Liver (tissue), 9 donors: ENCODE data around the gene FBXW11. TPM values are rescaled to one million over a fixed set of nuclear protein-coding genes. Genes with fewer than 3 reads are reported as not detected.

Experiments used
- DNase-seq: peaks from one replicate; pipeline ENCODE4 v3.0.0-alpha.2; 2017; ENCODE audit warnings: low spot score
- H3K27ac ChIP-seq, 2 donors: one replicate each; pipeline ENCODE4 v1.7.0; 2013; ENCODE audit warnings: inconsistent platforms in 2 of 2, low read length in 2 of 2, control low read depth in 1 of 2, low read depth in 1 of 2, mild to moderate bottlenecking in 1 of 2
- H3K27me3 ChIP-seq, 4 donors: one replicate each; pipeline versions ENCODE4 v1.6.1 to v1.7.0; 2013; ENCODE audit warnings: low read length in 3 of 4, inconsistent platforms in 1 of 4, mild to moderate bottlenecking in 1 of 4, moderate library complexity in 1 of 4; ENCODE audit not compliant: control insufficient read depth in 4 of 4, insufficient read depth in 4 of 4
- H3K36me3 ChIP-seq, 4 donors: one replicate each; pipeline versions ENCODE4 v1.6.1 to v1.7.0; 2013; ENCODE audit warnings: low read length in 3 of 4, mild to moderate bottlenecking in 3 of 4, low read depth in 1 of 4, moderate library complexity in 1 of 4; ENCODE audit not compliant: control insufficient read depth in 4 of 4, insufficient read depth in 3 of 4
- H3K4me1 ChIP-seq, 4 donors: one replicate each; pipeline versions ENCODE4 v1.6.1 to v1.7.0; 2013; ENCODE audit warnings: low read length in 3 of 4, mild to moderate bottlenecking in 3 of 4, moderate library complexity in 1 of 4; ENCODE audit not compliant: control insufficient read depth in 4 of 4, insufficient read depth in 4 of 4
- H3K4me3 ChIP-seq, 3 donors: one replicate each; pipeline versions ENCODE4 v1.6.1 to v1.7.0; 2013; ENCODE audit warnings: low read length in 3 of 3, control low read depth in 1 of 3, low read depth in 1 of 3, mild to moderate bottlenecking in 1 of 3
- H3K9ac ChIP-seq, 2 donors: one replicate each; pipeline ENCODE4 v1.7.0; 2013; ENCODE audit warnings: low read length in 2 of 2, mild to moderate bottlenecking in 2 of 2, moderate library complexity in 2 of 2, control low read depth in 1 of 2, low read depth in 1 of 2
- H3K9me3 ChIP-seq, 4 donors: one replicate each; pipeline versions ENCODE4 v1.6.1 to v1.7.0; 2013; ENCODE audit warnings: low read length in 3 of 4; ENCODE audit not compliant: control insufficient read depth in 4 of 4
- CTCF ChIP-seq: fragments of 150-350 bp; IDR thresholded peaks from 2 replicates; pipeline ENCODE4 v1.5.1; 2017; ENCODE audit warnings: improper control_type of control experiment, low read depth, low read length; ENCODE audit not compliant: missing input control
- FOXA1 ChIP-seq: IDR thresholded peaks from 2 replicates; pipeline ENCODE4 v1.6.1; 2016; ENCODE audit warnings: antibody characterized with exemption
- GABPA ChIP-seq, 2 donors: IDR thresholded peaks in 1 of 2; conservative IDR thresholded peaks in 1 of 2; 2 replicates each; pipeline ENCODE4 v1.6.1; 2016; ENCODE audit warnings: antibody characterized with exemption in 2 of 2, mild to moderate bottlenecking in 1 of 2, moderate library complexity in 1 of 2
- NR2F2 ChIP-seq: IDR thresholded peaks from 2 replicates; pipeline ENCODE4 v1.6.1; 2016; ENCODE audit warnings: antibody characterized with exemption
- RAD21 ChIP-seq, 2 donors: IDR thresholded peaks; 2 replicates each; pipeline ENCODE4 v1.6.1; 2016; ENCODE audit warnings: antibody characterized with exemption in 2 of 2, mild to moderate bottlenecking in 2 of 2
- REST ChIP-seq: IDR thresholded peaks from 2 replicates; pipeline ENCODE4 v1.6.1; 2016; ENCODE audit warnings: antibody characterized with exemption, mild to moderate bottlenecking
- RXRA ChIP-seq, 2 donors: IDR thresholded peaks; 2 replicates each; pipeline ENCODE4 v1.6.1; 2017 to 2018; ENCODE audit warnings: antibody characterized with exemption in 2 of 2, mild to moderate bottlenecking in 1 of 2
- TAF1 ChIP-seq: conservative IDR thresholded peaks from 2 replicates; pipeline ENCODE4 v1.6.1; 2016; ENCODE audit warnings: antibody characterized with exemption, mild to moderate bottlenecking
- WGBS: extraction: QIAGEN DNeasy Blood & Tissue Kit; methylation state at CpG from one replicate; pipeline ENCODE4 v1.1.7; 2013; 5-methylcytosine and 5-hydroxymethylcytosine counted together
- polyA plus RNA-seq, 2 donors: library from polyadenylated mRNA; stranded (reverse) in 1 of 2; unstranded in 1 of 2; fragments of 200-250 nt in 1 of 2; fragments of >200 nt in 1 of 2; fragmentation: Nextera tagmentation in 1 of 2; extraction: Ambion mirVana in 1 of 2; gene quantifications; one replicate each; pipeline versions ENCODE4 v1.2.1 to v1.2.3, GENCODE V29; 2013 to 2015
- total RNA-seq, 2 donors: library from RNA; depleted of rRNA; stranded (reverse); fragments of >200 nt; gene quantifications; one replicate each; pipeline ENCODE4 v1.2.3, GENCODE V29; 2014
- donor health status: healthy.
- donor health status: healthy.
- donor health status: healthy.
- donor health status: healthy.
- donor health status: healthy.

The FBXW11 gene
- total and polyA plus RNA-seq, 4 donors, result 11.2 to 37.5 (median 22.0) TPM

GRCh38 chr5:171911152-171911551 is 95.3 kb downstream of the FBXW11 start:
- H3K27ac ChIP-seq, result no peak overlapping the region
- peaks cover 6 to 20% (median 11%) of the 10 kb centered on the region in 4 donors for H3K4me1 ChIP-seq
- WGBS, result 79% methylated on average over 2 of the region's 2 CpGs
- no peak for DNase-seq
- H3K9ac ChIP-seq, result no peak overlapping the region
- H3K27me3 ChIP-seq, result no peaks in the 10 kb centered on the region
- peaks cover 0 to 6% (median 3%) of the 10 kb centered on the region in 4 donors for H3K36me3 ChIP-seq
- no peak overlapping the region for H3K4me3 ChIP-seq
- no peaks in the 10 kb centered on the region for H3K9me3 ChIP-seq
- no peak for TF ChIP-seq FOXA1

- no peaks in the 10 kb centered on the region for H3K9me3 ChIP-seq
- H3K27ac ChIP-seq, result no peak overlapping the region
- no peak overlapping the region for H3K9ac ChIP-seq
- peaks cover 0 to 6% (median 3%) of the 10 kb centered on the region in 4 donors for H3K36me3 ChIP-seq
- WGBS, result 87% methylated on average over 3 of the region's 3 CpGs
- no peak overlapping the region for H3K4me3 ChIP-seq
- H3K4me1 ChIP-seq, result peaks cover 2 to 17% (median 10%) of the 10 kb centered on the region in 4 donors
- TF ChIP-seq TAF1 (no peak), RAD21 (IDR thresholded peaks at IDR 0.05) (no peak), GABPA (IDR thresholded peaks at IDR 0.05 in 1 of 2, conservative IDR thresholded peaks at IDR 0.05 in 1 of 2) (no peak), FOXA1 (no peak)
- no peaks in the 10 kb centered on the region for H3K27me3 ChIP-seq
- DNase-seq, result no peak
These were observed 97.8 kb downstream of the FBXW11 start for GRCh38 chr5:171908638-171909037.

GRCh38 chr5:171907725-171908343 is 98.6 kb downstream of the FBXW11 start:
- H3K4me1 ChIP-seq, result peaks cover 0 to 9% (median 3%) of the 10 kb centered on the region in 4 donors
- H3K9me3 ChIP-seq, result no peaks in the 10 kb centered on the region
- no peak for DNase-seq
- WGBS, result 33% methylated on average over 4 of the region's 4 CpGs
- H3K36me3 ChIP-seq, result peaks cover 0 to 6% (median 3%) of the 10 kb centered on the region in 4 donors
- no peak overlapping the region for H3K4me3 ChIP-seq
- TF ChIP-seq RAD21 (IDR thresholded peaks at IDR 0.05), result peak; percentile 82 to 89
- no peak for TF ChIP-seq RXRA (IDR thresholded peaks at IDR 0.05)
- TF ChIP-seq CTCF, result peak; percentile 68
- TF ChIP-seq REST, result no peak
- no peak for TF ChIP-seq NR2F2
- H3K27me3 ChIP-seq, result no peaks in the 10 kb centered on the region
- no peak overlapping the region for H3K27ac ChIP-seq
- H3K9ac ChIP-seq, result no peak overlapping the region
